Caco-2 (cell line): ENCODE results near the gene GLYATL1B. TPM values are rescaled to one million over a fixed set of nuclear protein-coding genes. Genes with fewer than 3 reads are reported as not detected.
"Not testable (repeated sequence)": the region's sequence is repeated elsewhere in the genome, so short reads cannot be mapped to it uniquely, and the experiment has no call there.

Experiments
- BruUV-seq: library from RNA; stranded (reverse); fragments of 400-500 nt; replicated peaks from 2 replicates; lab custom pipeline; 2021; lab: Mats Ljungman, UMichigan
- CTCF ChIA-PET: fragments of 300-600 bp; sonication (Branson Sonifier 250); formaldehyde crosslinking; loops from one replicate; lab custom pipeline; 2022; ENCODE audit warnings: antibody characterized with exemption; lab: Charles Lee
- POLR2A ChIA-PET: fragments of 300-600 bp; sonication (Branson Sonifier 250); formaldehyde crosslinking; loops from one replicate; lab custom pipeline; 2022; ENCODE audit warnings: antibody characterized with exemption; lab: Charles Lee
- DNase-seq, 2 experiments: peaks; one replicate each; pipeline versions ENCODE4 v3.0.0 to v3.0.0-alpha.2; 2020 to 2022
- H3K27me3 ChIP-seq: replicated peaks from 2 replicates; pipeline ENCODE4 v1.6.0; 2011; ENCODE audit warnings: low read length; ENCODE audit not compliant: control insufficient read depth, insufficient read depth
- H3K36me3 ChIP-seq: 2 replicates; pipeline ENCODE4 v1.5.1; 2011; ENCODE audit warnings: low read length; ENCODE audit not compliant: control insufficient read depth, insufficient read depth
- H3K4me1 ChIP-seq: fragments of 250-450 bp; sonication (Bioruptor Pico); 2 replicates; pipeline ENCODE4 v1.5.1; 2020; ENCODE audit warnings: mild to moderate bottlenecking
- H3K4me3 ChIP-seq: 2 replicates; pipeline ENCODE4 v1.5.1; 2011; ENCODE audit warnings: low read depth, mild to moderate bottlenecking, control low read depth, low read length
- H3K9me3 ChIP-seq: fragments of 250-450 bp; sonication (Bioruptor Pico); 2 replicates; pipeline ENCODE4 v1.5.1; 2020; ENCODE audit warnings: mild to moderate bottlenecking, moderate library complexity
- H3K27ac Mint-ChIP-seq: one replicate; pipeline ENCODE4 v1.8.0; 2022; ENCODE audit warnings: mixed read lengths; ENCODE audit not compliant: unreplicated experiment
- H3K27me3 Mint-ChIP-seq: one replicate; pipeline ENCODE4 v1.8.0; 2022; ENCODE audit warnings: mixed read lengths; ENCODE audit not compliant: insufficient read depth, unreplicated experiment
- H3K36me3 Mint-ChIP-seq: one replicate; pipeline ENCODE4 v1.8.0; 2022; ENCODE audit warnings: mild to moderate bottlenecking, mixed read lengths; ENCODE audit not compliant: insufficient read depth, unreplicated experiment
- H3K4me1 Mint-ChIP-seq: one replicate; pipeline ENCODE4 v1.8.0; 2022; ENCODE audit warnings: low read depth, mixed read lengths; ENCODE audit not compliant: unreplicated experiment
- H3K4me3 Mint-ChIP-seq: one replicate; pipeline ENCODE4 v1.8.0; 2022; ENCODE audit warnings: mild to moderate bottlenecking, moderate library complexity, mixed read lengths; ENCODE audit not compliant: unreplicated experiment
- H3K9me3 Mint-ChIP-seq: one replicate; pipeline ENCODE4 v1.8.0; 2022; ENCODE audit warnings: mixed read lengths; ENCODE audit not compliant: unreplicated experiment
- intact Hi-C: fragments of 100-400 bp; cut with micrococcal nuclease; formaldehyde crosslinking; loops from one replicate; pipeline ENCODE4 v1.10.0; 2022; ENCODE audit not compliant: unreplicated experiment
- total RNA-seq: library from RNA; stranded (reverse); gene quantifications from 2 replicates; pipeline ENCODE4 v1.2.3, GENCODE V29; 2022
- TF ChIP-seq, protein P1 (sequence below), 2 experiments: fragments of 200-600 bp in 1 of 2; IDR thresholded peaks; 1 replicate in 1 of 2; 2 replicates in 1 of 2; pipeline versions ENCODE4 v1.5.1 to v1.8.0; 2011 to 2022; ENCODE audit warnings: antibody characterized with exemption in 1 of 2, control low read depth in 1 of 2, inconsistent platforms in 1 of 2, low read depth in 1 of 2, low read length in 1 of 2, mild to moderate bottlenecking in 1 of 2, moderate library complexity in 1 of 2; ENCODE audit not compliant: insufficient read depth in 1 of 2, severe bottlenecking in 1 of 2, unreplicated experiment in 1 of 2

Gene GLYATL1B
- total RNA-seq, 1 experiment from 2014 or later, result not detected

DNA sequence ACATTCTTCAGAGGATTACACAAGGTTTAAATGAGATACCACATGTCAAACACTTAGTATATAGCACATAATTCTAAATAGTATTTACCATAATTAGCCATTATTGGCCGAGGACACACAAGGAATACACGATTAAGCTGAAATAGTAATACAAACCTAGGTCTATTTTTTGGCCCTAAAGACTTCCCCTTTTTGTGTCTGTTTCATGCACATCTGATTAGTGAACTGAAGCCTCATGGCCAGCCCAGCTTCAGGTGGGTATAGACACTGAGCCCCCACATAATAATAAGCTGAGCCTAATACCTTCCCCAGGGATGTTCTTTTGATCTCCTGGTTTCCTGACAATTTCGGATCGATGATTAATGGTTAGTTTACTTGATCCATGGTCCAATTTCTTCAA is 2.1 kb downstream of the GLYATL1B start:
- Mint-ChIP-seq H3K9me3 (no peaks in the 10 kb centered on the region), H3K27me3 (peaks cover 24% of the 10 kb centered on the region), H3K27ac (no peak overlapping the region), H3K4me3 (no peak overlapping the region), H3K4me1 (no peaks in the 10 kb centered on the region), H3K36me3 (no peaks in the 10 kb centered on the region)
- H3K36me3 ChIP-seq, result no peaks in the 10 kb centered on the region
- TF ChIP-seq, protein P1, sequence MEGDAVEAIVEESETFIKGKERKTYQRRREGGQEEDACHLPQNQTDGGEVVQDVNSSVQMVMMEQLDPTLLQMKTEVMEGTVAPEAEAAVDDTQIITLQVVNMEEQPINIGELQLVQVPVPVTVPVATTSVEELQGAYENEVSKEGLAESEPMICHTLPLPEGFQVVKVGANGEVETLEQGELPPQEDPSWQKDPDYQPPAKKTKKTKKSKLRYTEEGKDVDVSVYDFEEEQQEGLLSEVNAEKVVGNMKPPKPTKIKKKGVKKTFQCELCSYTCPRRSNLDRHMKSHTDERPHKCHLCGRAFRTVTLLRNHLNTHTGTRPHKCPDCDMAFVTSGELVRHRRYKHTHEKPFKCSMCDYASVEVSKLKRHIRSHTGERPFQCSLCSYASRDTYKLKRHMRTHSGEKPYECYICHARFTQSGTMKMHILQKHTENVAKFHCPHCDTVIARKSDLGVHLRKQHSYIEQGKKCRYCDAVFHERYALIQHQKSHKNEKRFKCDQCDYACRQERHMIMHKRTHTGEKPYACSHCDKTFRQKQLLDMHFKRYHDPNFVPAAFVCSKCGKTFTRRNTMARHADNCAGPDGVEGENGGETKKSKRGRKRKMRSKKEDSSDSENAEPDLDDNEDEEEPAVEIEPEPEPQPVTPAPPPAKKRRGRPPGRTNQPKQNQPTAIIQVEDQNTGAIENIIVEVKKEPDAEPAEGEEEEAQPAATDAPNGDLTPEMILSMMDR (IDR thresholded peaks at IDR 0.05; ENCODE audit: insufficient read depth in 1 of 2, low read depth in 1 of 2, low read length in 1 of 2, severe bottlenecking in 1 of 2, unreplicated experiment in 1 of 2), result no peak
- intact Hi-C loops, result no loop called here
- ChIA-PET CTCF (no interaction called here), POLR2A (no interaction called here)
- no peak overlapping the region for H3K4me3 ChIP-seq
- no peaks in the 10 kb centered on the region for H3K27me3 ChIP-seq
- DNase-seq, result no peak
- H3K9me3 ChIP-seq, result no peaks in the 10 kb centered on the region
- H3K4me1 ChIP-seq, result no peaks in the 10 kb centered on the region
- BruUV-seq, result no TSS peak

DNA sequence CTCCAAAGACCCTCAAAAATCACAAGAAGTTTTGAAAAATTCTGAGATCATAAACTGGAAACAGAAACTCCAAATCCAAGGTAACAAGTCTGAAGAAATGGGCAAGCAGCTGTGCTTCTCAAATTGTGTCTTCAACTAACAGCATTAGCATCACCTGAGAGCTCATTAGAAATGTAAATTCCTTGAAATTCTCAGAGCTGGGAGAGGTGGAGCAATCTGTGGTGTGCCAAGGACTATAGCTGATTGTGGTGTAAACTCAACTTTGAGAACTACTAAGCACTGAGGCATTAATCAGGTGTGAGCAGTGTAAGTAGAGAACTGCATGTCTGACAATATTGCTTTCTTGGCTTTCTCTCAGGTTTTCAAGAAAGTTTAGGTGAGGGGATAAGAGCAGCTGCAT is 7.5 kb downstream of the GLYATL1B start:
- H3K4me3 Mint-ChIP-seq, H3K36me3 Mint-ChIP-seq, H3K4me3 ChIP-seq, H3K27ac Mint-ChIP-seq, BruUV-seq, H3K36me3 ChIP-seq, POLR2A ChIA-PET, H3K9me3 Mint-ChIP-seq, DNase-seq, H3K4me1 Mint-ChIP-seq, intact Hi-C loops, H3K4me1 ChIP-seq, H3K9me3 ChIP-seq, H3K27me3 ChIP-seq: not testable (repeated sequence)
- CTCF ChIA-PET, result interaction anchor here (1.4 kb wide), 1 partner anchor 35 kb away, joined by 3 read pairs; no protein-coding TSS in a partner anchor
- peaks cover 13% of the 10 kb centered on the region for H3K27me3 Mint-ChIP-seq

DNA sequence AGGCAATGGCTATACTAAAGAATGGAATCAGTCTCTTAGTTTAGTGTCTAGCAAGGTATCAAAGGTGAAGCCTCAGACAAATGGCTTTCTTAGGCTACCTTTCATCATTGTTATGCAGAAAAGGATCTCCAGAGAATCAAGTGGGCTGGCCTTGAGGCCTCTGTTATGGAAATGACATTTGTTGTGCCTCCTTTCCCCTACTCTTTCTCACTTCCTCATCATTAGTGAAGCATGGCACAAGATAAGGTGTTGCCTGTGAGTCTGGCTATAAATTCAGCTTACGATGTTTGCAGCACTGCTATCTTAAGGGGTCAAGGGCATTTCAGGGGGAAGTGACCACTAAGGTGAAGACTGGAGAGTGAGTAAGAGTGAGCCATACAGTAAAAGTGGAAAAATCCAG is 9.1 kb downstream of the GLYATL1B start:
- H3K27ac Mint-ChIP-seq, H3K36me3 Mint-ChIP-seq, H3K4me3 ChIP-seq, H3K36me3 ChIP-seq, BruUV-seq, H3K9me3 ChIP-seq, DNase-seq, H3K27me3 ChIP-seq, H3K4me1 ChIP-seq, H3K4me3 Mint-ChIP-seq, H3K9me3 Mint-ChIP-seq, intact Hi-C loops, H3K4me1 Mint-ChIP-seq, POLR2A ChIA-PET: not testable (repeated sequence)
- CTCF ChIA-PET, result interaction anchor here (1.7 kb wide), 1 partner anchor 91 kb away, joined by 4 read pairs; no protein-coding TSS in a partner anchor
- peaks cover 12% of the 10 kb centered on the region for H3K27me3 Mint-ChIP-seq

DNA sequence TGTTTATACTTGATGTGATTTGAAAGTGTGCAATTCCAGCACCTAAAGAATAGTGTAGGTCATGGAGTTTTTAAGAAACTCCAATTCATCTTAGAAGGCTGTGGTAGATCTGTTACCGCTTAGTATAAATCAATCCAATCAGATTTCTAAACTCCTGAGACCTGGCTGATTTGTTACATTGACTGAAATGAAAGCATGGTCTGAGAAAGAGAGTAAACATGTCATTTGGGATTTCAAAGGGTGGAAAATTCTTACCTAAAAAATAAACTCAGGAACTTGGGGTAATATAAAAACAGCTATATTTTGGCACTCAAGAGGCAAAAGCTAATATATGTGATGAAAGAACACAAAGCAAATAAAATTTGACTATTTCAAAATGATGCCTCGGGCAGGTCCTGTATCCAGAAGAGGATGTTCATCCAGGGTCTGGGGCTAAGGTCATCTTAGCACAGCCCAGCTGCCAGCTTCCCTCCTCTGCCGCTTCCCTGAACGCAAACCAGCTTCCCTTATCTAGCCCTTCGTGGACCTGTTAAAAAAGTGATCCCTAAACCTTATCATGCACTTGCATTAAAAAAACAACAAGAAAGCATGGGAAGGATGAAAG is 10.0 kb downstream of the GLYATL1B start:
- H3K27me3 ChIP-seq, H3K4me1 Mint-ChIP-seq, H3K36me3 Mint-ChIP-seq, intact Hi-C loops, H3K27ac Mint-ChIP-seq, H3K4me3 ChIP-seq, BruUV-seq, H3K9me3 Mint-ChIP-seq, H3K9me3 ChIP-seq, H3K4me3 Mint-ChIP-seq, H3K36me3 ChIP-seq, H3K4me1 ChIP-seq, POLR2A ChIA-PET, DNase-seq: not testable (repeated sequence)
- peaks cover 13% of the 10 kb centered on the region for H3K27me3 Mint-ChIP-seq
- CTCF ChIA-PET, result interaction anchor here (1.2 to 1.7 kb wide), 2 partner anchors 62 to 90 kb away, joined by 4 to 5 read pairs; no protein-coding TSS in a partner anchor
